Loucy (cell line): ENCODE results near the gene KRTAP10-4.

Experiments
- H2AFZ ChIP-seq: fragments of 200-600 bp; sonication (generic); 2 replicates; pipeline ENCODE4 v1.6.0; 2016; ENCODE audit warnings: antibody characterized with exemption, mild to moderate bottlenecking, low read length, moderate library complexity
- H3F3A ChIP-seq: fragments of 200-600 bp; 2 replicates; pipeline ENCODE4 v1.6.0; 2016; ENCODE audit warnings: antibody characterized with exemption, low read depth, mild to moderate bottlenecking
- H3K27me3 ChIP-seq: fragments of 200-600 bp; sonication (generic); 2 replicates; pipeline ENCODE4 v1.6.1; 2014; ENCODE audit warnings: low read length, mild to moderate bottlenecking; ENCODE audit not compliant: insufficient read depth, poor library complexity, severe bottlenecking
- H3K36me3 ChIP-seq: fragments of 200-600 bp; sonication (generic); 2 replicates; pipeline ENCODE4 v1.6.1; 2016; ENCODE audit warnings: low read length; ENCODE audit not compliant: insufficient read depth
- H3K4me1 ChIP-seq: fragments of 200-600 bp; sonication (generic); 2 replicates; pipeline ENCODE4 v1.5.1; 2014; ENCODE audit warnings: low read length, mild to moderate bottlenecking; ENCODE audit not compliant: insufficient read depth, poor library complexity, severe bottlenecking
- H3K4me2 ChIP-seq: fragments of 200-600 bp; sonication (generic); 2 replicates; pipeline ENCODE4 v1.6.0; 2014; ENCODE audit warnings: antibody characterized with exemption, low read length, low read depth, mild to moderate bottlenecking; ENCODE audit not compliant: poor library complexity, severe bottlenecking
- H3K4me3 ChIP-seq: fragments of 200-600 bp; sonication (generic); 2 replicates; pipeline ENCODE4 v1.5.1; 2014; ENCODE audit warnings: low read length, mild to moderate bottlenecking, mixed read lengths; ENCODE audit not compliant: poor library complexity, severe bottlenecking
- H3K79me2 ChIP-seq: fragments of 200-600 bp; sonication (generic); 2 replicates; pipeline ENCODE4 v1.6.1; 2014; ENCODE audit warnings: low read length; ENCODE audit not compliant: insufficient read depth
- H3K9ac ChIP-seq: fragments of 200-600 bp; sonication (generic); 2 replicates; pipeline ENCODE4 v1.6.0; 2014; ENCODE audit warnings: mild to moderate bottlenecking, low read depth, low read length, moderate library complexity; ENCODE audit not compliant: poor library complexity, severe bottlenecking
- H3K9me2 ChIP-seq: fragments of 200-600 bp; sonication (generic); replicated peaks from 2 replicates; pipeline ENCODE4 v1.6.1; 2016; ENCODE audit warnings: low read depth, low read length, mixed read lengths
- H3K9me3 ChIP-seq: fragments of 200-600 bp; sonication (generic); 2 replicates; pipeline ENCODE4 v1.6.1; 2014; ENCODE audit warnings: mild to moderate bottlenecking, antibody characterized with exemption, low read length, low read depth; ENCODE audit not compliant: insufficient read depth
- H4K20me1 ChIP-seq: fragments of 200-600 bp; sonication (generic); 2 replicates; pipeline ENCODE4 v1.6.0; 2014; ENCODE audit warnings: antibody characterized with exemption, low read length, mild to moderate bottlenecking; ENCODE audit not compliant: insufficient read depth, poor library complexity, severe bottlenecking
- EZH2phosphoT487 ChIP-seq: fragments of 200-600 bp; IDR thresholded peaks from 2 replicates; pipeline ENCODE4 v1.6.1; 2018; ENCODE audit warnings: antibody characterized with exemption, mild to moderate bottlenecking, moderate library complexity, borderline replicate concordance
- TF ChIP-seq, protein P1 (sequence below): fragments of 200-600 bp; sonication (generic); conservative IDR thresholded peaks from 2 replicates; pipeline ENCODE4 v1.5.1; 2014; ENCODE audit warnings: mild to moderate bottlenecking, antibody characterized with exemption, low read length

KRTAP10-4 gene

DNA sequence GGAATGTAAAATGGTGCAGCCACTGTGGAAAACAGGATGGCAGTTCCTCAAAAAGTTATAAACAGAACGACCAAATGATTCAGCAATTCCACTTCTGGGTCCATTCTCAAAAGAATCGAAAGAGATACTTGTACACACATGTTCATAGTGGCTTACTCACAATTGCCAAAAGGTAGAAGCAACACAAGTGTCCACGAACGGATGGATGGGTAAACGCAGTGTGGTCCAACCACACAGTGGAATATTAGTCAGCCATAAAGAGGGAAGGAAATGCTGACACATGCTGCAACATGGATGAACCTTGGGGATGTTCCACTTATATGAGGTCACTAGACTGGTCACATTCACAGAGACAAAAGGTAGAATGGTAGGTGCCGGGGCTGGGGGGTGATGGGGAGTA is 38.8 kb upstream of the KRTAP10-4 start:
- Histone ChIP-seq H3K4me3 (no peak overlapping the region), H3K36me3 (no peaks in the 10 kb centered on the region), H4K20me1 (no peaks in the 10 kb centered on the region), H3K27me3 (no peaks in the 10 kb centered on the region), H2AFZ (no peak overlapping the region), H3K4me2 (no peak overlapping the region), H3K79me2 (no peaks in the 10 kb centered on the region), H3K9me3 (no peaks in the 10 kb centered on the region), H3K4me1 (no peaks in the 10 kb centered on the region), H3K9me2 (no peaks in the 10 kb centered on the region), H3F3A (no peaks in the 10 kb centered on the region), H3K9ac (no peak overlapping the region)
- TF ChIP-seq EZH2phosphoT487 = no peak
- TF ChIP-seq, protein P1, sequence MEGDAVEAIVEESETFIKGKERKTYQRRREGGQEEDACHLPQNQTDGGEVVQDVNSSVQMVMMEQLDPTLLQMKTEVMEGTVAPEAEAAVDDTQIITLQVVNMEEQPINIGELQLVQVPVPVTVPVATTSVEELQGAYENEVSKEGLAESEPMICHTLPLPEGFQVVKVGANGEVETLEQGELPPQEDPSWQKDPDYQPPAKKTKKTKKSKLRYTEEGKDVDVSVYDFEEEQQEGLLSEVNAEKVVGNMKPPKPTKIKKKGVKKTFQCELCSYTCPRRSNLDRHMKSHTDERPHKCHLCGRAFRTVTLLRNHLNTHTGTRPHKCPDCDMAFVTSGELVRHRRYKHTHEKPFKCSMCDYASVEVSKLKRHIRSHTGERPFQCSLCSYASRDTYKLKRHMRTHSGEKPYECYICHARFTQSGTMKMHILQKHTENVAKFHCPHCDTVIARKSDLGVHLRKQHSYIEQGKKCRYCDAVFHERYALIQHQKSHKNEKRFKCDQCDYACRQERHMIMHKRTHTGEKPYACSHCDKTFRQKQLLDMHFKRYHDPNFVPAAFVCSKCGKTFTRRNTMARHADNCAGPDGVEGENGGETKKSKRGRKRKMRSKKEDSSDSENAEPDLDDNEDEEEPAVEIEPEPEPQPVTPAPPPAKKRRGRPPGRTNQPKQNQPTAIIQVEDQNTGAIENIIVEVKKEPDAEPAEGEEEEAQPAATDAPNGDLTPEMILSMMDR = no peak

DNA sequence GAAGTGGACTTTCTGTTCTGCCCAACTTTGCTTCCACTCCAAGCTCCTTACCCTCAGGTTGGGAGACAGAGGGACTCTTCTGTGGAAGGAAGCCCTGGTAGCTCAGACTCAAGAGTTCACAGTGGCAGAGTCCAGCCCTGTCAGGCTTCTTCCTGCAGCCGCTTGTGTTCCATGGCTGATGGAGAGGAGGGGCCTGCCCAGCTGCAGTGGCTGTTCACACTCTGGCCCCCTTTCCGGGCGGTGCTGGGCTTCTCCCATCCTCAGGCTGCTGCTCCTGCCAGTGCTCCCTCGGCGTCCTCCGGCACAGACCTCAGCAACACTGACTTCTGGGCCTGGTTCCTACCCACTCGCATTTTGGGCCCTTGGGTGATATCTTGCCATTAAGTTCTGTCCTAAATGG is 37.6 kb upstream of the KRTAP10-4 start:
- H2AFZ ChIP-seq = no peak overlapping the region
- no peaks in the 10 kb centered on the region for H3K4me1 ChIP-seq

DNA sequence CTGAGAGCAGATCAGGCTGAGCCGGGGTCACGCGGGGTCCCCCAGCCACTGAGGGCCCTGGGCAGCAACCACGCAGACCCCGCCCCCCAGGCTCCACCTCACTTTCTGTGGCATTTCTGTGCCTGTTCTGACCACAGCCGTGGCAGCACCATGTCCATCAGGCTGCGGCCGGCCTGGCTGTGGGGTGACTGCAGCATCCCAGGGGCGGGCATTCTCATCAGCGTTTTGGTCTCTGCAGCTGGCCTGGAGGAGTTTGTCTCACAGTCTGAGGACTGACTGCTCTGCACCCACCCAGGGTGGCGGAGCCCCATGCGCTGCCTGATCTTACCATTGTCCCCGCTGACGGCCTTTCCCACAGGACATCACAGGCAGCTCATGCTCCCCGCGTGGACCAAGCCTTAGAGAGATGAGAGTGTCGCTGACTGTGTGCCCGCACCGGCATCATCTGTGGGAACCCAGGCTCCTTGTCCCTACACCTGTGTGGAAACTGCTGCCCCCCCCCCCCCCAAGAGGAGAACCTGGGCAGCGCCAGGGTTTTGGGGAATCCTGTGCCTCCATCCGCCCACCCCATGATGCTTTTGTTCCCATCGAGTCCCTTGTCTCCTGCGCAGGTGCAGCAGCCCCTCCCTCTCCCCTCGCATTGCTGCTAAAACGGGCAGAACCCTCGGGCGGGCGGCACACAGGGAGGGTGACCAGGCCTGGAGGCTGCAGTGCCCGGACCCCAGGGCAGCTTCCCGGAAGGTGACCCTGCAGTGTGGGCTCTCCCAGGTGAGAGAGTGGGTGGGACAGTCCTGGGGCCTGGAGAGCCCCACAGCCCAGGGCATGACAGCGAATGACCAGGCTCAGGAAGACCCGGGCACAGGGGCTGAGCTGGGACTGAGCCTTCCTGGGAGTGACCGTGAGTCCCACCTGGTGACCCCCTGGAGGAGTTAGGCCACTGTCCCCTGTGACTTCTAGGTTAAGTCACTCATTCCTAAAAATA is 35.3 kb upstream of the KRTAP10-4 start:
- Histone ChIP-seq H3K4me3 (no peak overlapping the region), H3K27me3 (no peaks in the 10 kb centered on the region), H3K36me3 (no peaks in the 10 kb centered on the region), H3K4me1 (no peaks in the 10 kb centered on the region), H3K9ac (no peak overlapping the region), H3K79me2 (no peaks in the 10 kb centered on the region), H4K20me1 (no peaks in the 10 kb centered on the region), H3K4me2 (no peak overlapping the region), H2AFZ (no peak overlapping the region), H3K9me3 (no peaks in the 10 kb centered on the region), H3K9me2 (no peaks in the 10 kb centered on the region), H3F3A (no peaks in the 10 kb centered on the region)
- TF ChIP-seq EZH2phosphoT487 = no peak

More for the DNA sequence above, 37.6 kb upstream of the KRTAP10-4 start:
- H3K27me3 ChIP-seq = no peaks in the 10 kb centered on the region
- H3K9ac ChIP-seq = no peak overlapping the region
- no peaks in the 10 kb centered on the region for H3K9me2 ChIP-seq
- TF ChIP-seq, protein P1 = no peak
- no peaks in the 10 kb centered on the region for H3K9me3 ChIP-seq
- H3K4me2 ChIP-seq = no peak overlapping the region
- H4K20me1 ChIP-seq = no peaks in the 10 kb centered on the region
- H3K36me3 ChIP-seq = no peaks in the 10 kb centered on the region
- no peaks in the 10 kb centered on the region for H3F3A ChIP-seq
- H3K4me3 ChIP-seq = no peak overlapping the region
- no peaks in the 10 kb centered on the region for H3K79me2 ChIP-seq

GRCh38 chr21:44539046-44539445 is 34.5 kb upstream of the KRTAP10-4 start:
- H3K9me2 ChIP-seq = no peaks in the 10 kb centered on the region
- no peaks in the 10 kb centered on the region for H3K27me3 ChIP-seq
- H4K20me1 ChIP-seq = no peaks in the 10 kb centered on the region
- H3K4me2 ChIP-seq = no peak overlapping the region
- no peaks in the 10 kb centered on the region for H3K9me3 ChIP-seq
- no peaks in the 10 kb centered on the region for H3F3A ChIP-seq
- H3K9ac ChIP-seq = no peak overlapping the region
- TF ChIP-seq, protein P1 = no peak
- TF ChIP-seq EZH2phosphoT487 = no peak
- H2AFZ ChIP-seq = no peak overlapping the region
- no peaks in the 10 kb centered on the region for H3K36me3 ChIP-seq
- no peaks in the 10 kb centered on the region for H3K79me2 ChIP-seq
- H3K4me1 ChIP-seq = no peaks in the 10 kb centered on the region
- H3K4me3 ChIP-seq = no peak overlapping the region
